SK-N-SH (cell line): ENCODE data around the gene ATP5F1E.

Experiments
- FOXJ3 ChIP-seq: sonication (generic); formaldehyde crosslinking; IDR thresholded peaks from 2 replicates; pipeline ENCODE4 v1.5.1; 2020; ENCODE audit warnings: mild to moderate bottlenecking, missing genetic modification reagents
- TAF1 ChIP-seq: IDR thresholded peaks from 2 replicates; pipeline ENCODE4 v1.6.1; 2012; ENCODE audit warnings: low read depth, mild to moderate bottlenecking, low read length, moderate library complexity, borderline replicate concordance
- YY1 ChIP-seq: IDR thresholded peaks from 2 replicates; pipeline ENCODE4 v1.4.0; 2012; ENCODE audit warnings: low read depth, mild to moderate bottlenecking

- TF ChIP-seq YY1 (no peak), TAF1 (no peak), FOXJ3 (CRISPR knock-in tag) (no peak)
These were observed 44.2 kb downstream of the ATP5F1E start for GRCh38 chr20:58987790-58988564.
